ENCODE results near the gene CADPS.

CADPS gene

GRCh38 chr3:62737449-62737848 is 137.8 kb downstream of the CADPS start:
- no peaks in the 10 kb centered on the region for H3K36me3 ChIP-seq
- no peak for DNase-seq

GRCh38 chr3:62735510-62735909 is 139.7 kb downstream of the CADPS start:
- TF ChIP-seq CTCF (IDR thresholded peaks at IDR 0.05), result no peak
- H3K36me3 ChIP-seq, result no peaks in the 10 kb centered on the region
- H3K27ac ChIP-seq, result no peak overlapping the region
- no peaks in the 10 kb centered on the region for H3K27me3 ChIP-seq
- no peak overlapping the region for H3K4me3 ChIP-seq
- no peaks in the 10 kb centered on the region for H3K9me3 ChIP-seq
- DNase-seq, result no peak
- intact Hi-C loops (cut with DNase I; ENCODE audit: low total_unique reads), result no loop called here
- no peaks in the 10 kb centered on the region for H3K4me1 ChIP-seq

More at GRCh38 chr3:62737449-62737848, 137.8 kb downstream of the CADPS start:
- no peaks in the 10 kb centered on the region for H3K27me3 ChIP-seq
- intact Hi-C loops (cut with DNase I; ENCODE audit: low total_unique reads), result no loop called here
- TF ChIP-seq CTCF (IDR thresholded peaks at IDR 0.05), result no peak
- no peaks in the 10 kb centered on the region for H3K9me3 ChIP-seq
- no peak overlapping the region for H3K27ac ChIP-seq
- no peaks in the 10 kb centered on the region for H3K4me1 ChIP-seq
- H3K4me3 ChIP-seq, result no peak overlapping the region

- no peak for TF ChIP-seq CTCF (IDR thresholded peaks at IDR 0.05)
- Histone ChIP-seq H3K27me3 (no peaks in the 10 kb centered on the region), H3K36me3 (no peaks in the 10 kb centered on the region), H3K4me1 (peaks cover 0 to 4% (median under 1%) of the 10 kb centered on the region in 4 donors), H3K27ac (no peak overlapping the region), H3K9me3 (no peaks in the 10 kb centered on the region), H3K4me3 (no peak overlapping the region)
- intact Hi-C loops (cut with DNase I; ENCODE audit: low total_unique reads), result no loop called here
- no peak for DNase-seq
Observed at GRCh38 chr3:62732183-62732904, 142.9 kb downstream of the CADPS start.

- H3K36me3 ChIP-seq, result no peaks in the 10 kb centered on the region
- no peak for DNase-seq
- no peaks in the 10 kb centered on the region for H3K27me3 ChIP-seq
- peaks cover 0 to 7% (median 2%) of the 10 kb centered on the region in 4 donors for H3K4me1 ChIP-seq
- no peak overlapping the region for H3K4me3 ChIP-seq
- intact Hi-C loops (cut with DNase I; ENCODE audit: low total_unique reads), result no loop called here
- H3K27ac ChIP-seq, result no peak overlapping the region
- no peak for TF ChIP-seq CTCF (IDR thresholded peaks at IDR 0.05)
- no peaks in the 10 kb centered on the region for H3K9me3 ChIP-seq
Observed at GRCh38 chr3:62727981-62728380, 147.2 kb downstream of the CADPS start.

- H3K9me3 ChIP-seq, result no peaks in the 10 kb centered on the region
- H3K4me1 ChIP-seq, result peaks cover 0 to 7% (median 2%) of the 10 kb centered on the region in 4 donors
- intact Hi-C loops (cut with DNase I; ENCODE audit: low total_unique reads), result no loop called here
- no peaks in the 10 kb centered on the region for H3K27me3 ChIP-seq
- no peak overlapping the region for H3K27ac ChIP-seq
- no peak for DNase-seq
- no peak for TF ChIP-seq CTCF (IDR thresholded peaks at IDR 0.05)
- H3K36me3 ChIP-seq, result no peaks in the 10 kb centered on the region
- H3K4me3 ChIP-seq, result no peak overlapping the region
Observed at GRCh38 chr3:62727536-62727935, 147.7 kb downstream of the CADPS start.
